Umbilical cord (tissue), 1 donor: Measurements from ENCODE around the gene TYROBP. TPM values are rescaled to one million over a fixed set of nuclear protein-coding genes. Genes with fewer than 3 reads are reported as not detected.

Source experiments
- total RNA-seq: library from RNA; depleted of rRNA; stranded (reverse); fragments of >200 nt; gene quantifications from one replicate; pipeline ENCODE4 v1.2.3, GENCODE V29; 2014; ENCODE audit warnings: low replicate concordance; ENCODE audit not compliant: insufficient read depth

Gene TYROBP
- total RNA-seq, 1 donor from 2014 or later, result 28.4 TPM

Other genes starting within 250 kb of the TYROBP start
- 6.7 TPM for gene UPK1A, start 241.8 kb downstream of the TYROBP start, total RNA-seq
- not detected for gene ZBTB32, start 203.7 kb downstream of the TYROBP start, total RNA-seq
- gene KMT2B, start 190.3 kb downstream of the TYROBP start, total RNA-seq, result 2.2 TPM
- not detected for gene IGFLR1, start 165.8 kb downstream of the TYROBP start, total RNA-seq
- not detected for gene U2AF1L4, start 162.9 kb downstream of the TYROBP start, total RNA-seq
- gene PSENEN, start 162.6 kb downstream of the TYROBP start, total RNA-seq, result 3.6 TPM
- gene LIN37, start 159.7 kb downstream of the TYROBP start, total RNA-seq, result 8.4 TPM
- 67.4 TPM for gene HSPB6, start 151.3 kb downstream of the TYROBP start, total RNA-seq
- gene PROSER3, start 150.1 kb downstream of the TYROBP start, total RNA-seq, result 15.9 TPM
- gene ARHGAP33, start 132.7 kb downstream of the TYROBP start, total RNA-seq, result 0.96 TPM
- 5.5 TPM for gene PRODH2, start 95.5 kb downstream of the TYROBP start, total RNA-seq
- gene NPHS1, start 55.8 kb downstream of the TYROBP start, total RNA-seq, result 0.48 TPM
- gene KIRREL2, start 51.4 kb downstream of the TYROBP start, total RNA-seq, result not detected
- gene APLP1, start 39.7 kb downstream of the TYROBP start, total RNA-seq, result 8.4 TPM
- gene NFKBID, start 7.8 kb downstream of the TYROBP start, total RNA-seq, result 15.6 TPM
- gene HCST, start 5.8 kb downstream of the TYROBP start, total RNA-seq, result not detected
- 2.9 TPM for gene LRFN3, start 28.1 kb upstream of the TYROBP start, total RNA-seq
- 20.2 TPM for gene SDHAF1, start 86.9 kb upstream of the TYROBP start, total RNA-seq
- 0.48 TPM for gene SYNE4, start 100.5 kb upstream of the TYROBP start, total RNA-seq
- 27.2 TPM for gene ALKBH6, start 105.9 kb upstream of the TYROBP start, total RNA-seq
- gene CLIP3, start 124.6 kb upstream of the TYROBP start, total RNA-seq, result 3.9 TPM
- 1.4 TPM for gene THAP8, start 146.0 kb upstream of the TYROBP start, total RNA-seq
- gene WDR62, start 146.6 kb upstream of the TYROBP start, total RNA-seq, result 1.2 TPM
- gene OVOL3, start 202.8 kb upstream of the TYROBP start, total RNA-seq, result not detected
- gene POLR2I, start 206.6 kb upstream of the TYROBP start, total RNA-seq, result 8.4 TPM
- 61.6 TPM for gene TBCB, start 207.2 kb upstream of the TYROBP start, total RNA-seq
- gene CAPNS1, start 231.8 kb upstream of the TYROBP start, total RNA-seq, result 147 TPM
- gene COX7A1, start 244.2 kb upstream of the TYROBP start, total RNA-seq, result 4.3 TPM